Sigmoid colon (tissue), 7 donors: Measurements from ENCODE around the gene GDF11. TPM values are rescaled to one million over a fixed set of nuclear protein-coding genes. Genes with fewer than 3 reads are reported as not detected.
A peak's percentile ranks its signal among the peaks of the same experiment; 100 is the strongest.

Experiments used
- DNase-seq: peaks from one replicate; pipeline ENCODE4 v3.0.0-alpha.2; 2019
- H3K27ac ChIP-seq, 4 donors: fragments of 200-600 bp; sonication (generic); one replicate each; pipeline ENCODE4 v1.5.1; 2016 to 2019; ENCODE audit warnings: mild to moderate bottlenecking in 1 of 4
- H3K27me3 ChIP-seq, 3 donors: fragments of 200-600 bp; sonication (generic); one replicate each; pipeline ENCODE4 v1.5.1; 2019; ENCODE audit warnings: mild to moderate bottlenecking in 1 of 3
- H3K36me3 ChIP-seq, 4 donors: fragments of 200-600 bp; sonication (generic); one replicate each; pipeline ENCODE4 v1.5.1; 2016 to 2019
- H3K4me1 ChIP-seq, 4 donors: fragments of 200-600 bp; sonication (generic); one replicate each; pipeline ENCODE4 v1.5.1; 2017 to 2019
- H3K4me3 ChIP-seq, 4 donors: fragments of 200-600 bp; sonication (generic); one replicate each; pipeline ENCODE4 v1.5.1; 2017 to 2019; ENCODE audit warnings: mild to moderate bottlenecking in 2 of 4, moderate library complexity in 1 of 4
- H3K9me3 ChIP-seq, 4 donors: fragments of 200-600 bp in 3 of 4; sonication (generic) in 3 of 4; one replicate each; pipeline versions ENCODE4 v1.5.1 to v1.6.1; 2013 to 2019
- EP300 ChIP-seq, 4 donors: sonication (generic); formaldehyde crosslinking; IDR thresholded peaks; one replicate each; pipeline ENCODE4 v1.6.1; 2017; ENCODE audit warnings: antibody characterized with exemption in 4 of 4
- POLR2A ChIP-seq, 2 donors: fragments of 450-650 bp; IDR thresholded peaks; one replicate each; pipeline ENCODE4 v1.6.1; 2016; ENCODE audit warnings: antibody characterized with exemption in 2 of 2, mild to moderate bottlenecking in 2 of 2, moderate library complexity in 2 of 2
- POLR2AphosphoS5 ChIP-seq, 4 donors: sonication (generic); formaldehyde crosslinking; IDR thresholded peaks; one replicate each; pipeline ENCODE4 v1.6.1; 2017; ENCODE audit warnings: antibody characterized with exemption in 4 of 4
- WGBS, 2 donors: extraction: QIAGEN DNeasy Blood & Tissue Kit; methylation state at CpG; one replicate each; pipeline ENCODE4 v1.1.7; 2013; 5-methylcytosine and 5-hydroxymethylcytosine counted together
- intact Hi-C: fragments of 100-400 bp; cut with DNase I; formaldehyde crosslinking; loops from one replicate; pipeline ENCODE4 v1.15.1; 2023
- polyA plus RNA-seq, 3 donors: library from polyadenylated mRNA; stranded (reverse); fragments of 200-250 nt; gene quantifications; one replicate each; pipeline ENCODE4 v1.2.3, GENCODE V29; 2013
- total RNA-seq, 4 donors: library from RNA; depleted of rRNA; stranded (reverse); fragments of >200 nt; gene quantifications; one replicate each; pipeline ENCODE4 v1.1.0, GENCODE V29; 2016
- TF ChIP-seq, protein P1 (sequence below), 4 experiments: fragments of 450-650 bp in 3 of 4; fragments of 200-600 bp in 1 of 4; IDR thresholded peaks; one replicate each; pipeline ENCODE4 v1.5.1; 2016 to 2019; ENCODE audit warnings: antibody characterized with exemption in 4 of 4, mild to moderate bottlenecking in 3 of 4, moderate library complexity in 2 of 4
- donor health status: healthy with polysubstance abuse.
- donor health status: Bipolar disorder and iron deficiency.
- donor health status: healthy.

Gene GDF11
- total and polyA plus RNA-seq, 7 donors = 1.2 to 12.2 (median 4.3) TPM

DNA sequence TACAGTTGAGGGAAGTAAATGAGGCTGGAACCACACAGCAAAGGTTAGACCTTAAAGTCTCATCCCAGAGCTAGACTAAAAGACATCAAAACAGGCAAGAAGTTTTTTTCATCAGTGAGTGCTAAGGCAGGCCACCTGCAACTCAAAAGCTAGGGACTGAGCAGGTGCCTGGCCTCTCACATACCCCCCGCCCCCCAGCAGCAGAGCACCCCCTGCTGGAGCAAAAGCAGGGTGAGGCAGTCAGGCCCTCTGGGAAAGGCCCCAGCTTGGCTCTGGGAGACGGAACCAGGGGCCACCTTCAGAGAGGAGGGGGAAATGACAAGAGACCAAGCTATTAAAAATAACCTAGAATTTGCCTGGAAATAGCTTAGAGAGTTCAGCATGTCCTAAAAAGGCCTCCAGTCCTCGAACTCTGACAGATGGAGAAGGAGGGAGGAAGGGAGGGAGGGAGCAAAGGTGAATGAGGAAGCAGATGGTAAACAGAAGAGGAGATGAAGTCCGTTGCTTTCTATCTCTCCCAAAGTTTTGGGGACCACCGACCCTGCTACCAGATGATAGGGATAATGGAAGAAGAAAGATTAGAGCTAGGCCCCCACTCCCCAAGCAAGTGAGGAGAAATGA is 37.0 kb upstream of the GDF11 start:
- no peak for DNase-seq
- peak; percentile 6 to 49 (median 34) for TF ChIP-seq POLR2AphosphoS5 (IDR thresholded peaks at IDR 0.05)
- no peak for TF ChIP-seq EP300 (IDR thresholded peaks at IDR 0.05)
- peak in 1 of 2 donors; percentile 13 for TF ChIP-seq POLR2A (IDR thresholded peaks at IDR 0.05)
- TF ChIP-seq, protein P1, sequence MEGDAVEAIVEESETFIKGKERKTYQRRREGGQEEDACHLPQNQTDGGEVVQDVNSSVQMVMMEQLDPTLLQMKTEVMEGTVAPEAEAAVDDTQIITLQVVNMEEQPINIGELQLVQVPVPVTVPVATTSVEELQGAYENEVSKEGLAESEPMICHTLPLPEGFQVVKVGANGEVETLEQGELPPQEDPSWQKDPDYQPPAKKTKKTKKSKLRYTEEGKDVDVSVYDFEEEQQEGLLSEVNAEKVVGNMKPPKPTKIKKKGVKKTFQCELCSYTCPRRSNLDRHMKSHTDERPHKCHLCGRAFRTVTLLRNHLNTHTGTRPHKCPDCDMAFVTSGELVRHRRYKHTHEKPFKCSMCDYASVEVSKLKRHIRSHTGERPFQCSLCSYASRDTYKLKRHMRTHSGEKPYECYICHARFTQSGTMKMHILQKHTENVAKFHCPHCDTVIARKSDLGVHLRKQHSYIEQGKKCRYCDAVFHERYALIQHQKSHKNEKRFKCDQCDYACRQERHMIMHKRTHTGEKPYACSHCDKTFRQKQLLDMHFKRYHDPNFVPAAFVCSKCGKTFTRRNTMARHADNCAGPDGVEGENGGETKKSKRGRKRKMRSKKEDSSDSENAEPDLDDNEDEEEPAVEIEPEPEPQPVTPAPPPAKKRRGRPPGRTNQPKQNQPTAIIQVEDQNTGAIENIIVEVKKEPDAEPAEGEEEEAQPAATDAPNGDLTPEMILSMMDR (IDR thresholded peaks at IDR 0.05) = peak; percentile 54 to 73 (median 64)
- intact Hi-C loops = no loop called here
- Histone ChIP-seq H3K36me3 (peaks cover 0 to 11% (median 2%) of the 10 kb centered on the region in 4 donors), H3K4me1 (peaks cover 0 to 75% (median 58%) of the 10 kb centered on the region in 4 donors), H3K27me3 (no peaks in the 10 kb centered on the region), H3K4me3 (peak overlapping the region; percentile 75 to 82 (median 78)), H3K27ac (peak overlapping the region; percentile 94 to 100 (median 98)), H3K9me3 (no peaks in the 10 kb centered on the region)
- 14 to 43% methylated on average over 5 of the region's 5 CpGs for WGBS, 2 donors

DNA sequence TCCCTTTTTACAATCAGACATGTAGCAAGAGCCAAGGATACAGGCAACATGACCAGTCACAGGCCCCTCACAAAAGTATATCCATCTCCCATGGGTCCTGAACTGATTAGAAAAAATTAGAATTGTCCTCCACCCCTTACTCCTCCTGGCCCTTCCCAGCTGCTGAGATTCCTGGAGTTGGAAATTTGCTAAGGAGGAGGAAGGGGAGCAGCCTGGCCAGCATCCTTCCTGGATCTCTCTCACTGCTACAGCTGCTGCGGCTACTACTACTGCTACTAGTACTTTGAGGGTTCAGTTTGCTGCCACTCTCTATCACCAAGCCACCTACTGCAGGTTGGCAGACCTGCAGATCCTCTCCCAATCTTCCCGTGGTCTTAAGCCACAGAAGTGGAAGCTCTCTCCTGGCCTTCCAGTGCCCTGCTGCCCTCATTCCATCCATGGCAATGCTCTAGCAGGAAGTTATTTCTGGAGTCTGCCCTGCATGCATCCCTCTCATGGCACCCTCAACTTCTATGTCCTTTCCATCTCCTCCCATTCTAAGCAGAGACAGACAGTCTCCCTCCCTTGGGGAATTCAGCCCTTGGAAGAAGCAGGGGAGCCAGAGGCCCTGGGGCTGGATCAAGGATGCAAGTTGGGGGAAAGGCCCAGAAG is 36.2 kb upstream of the GDF11 start:
- intact Hi-C loops = no loop called here
- DNase-seq = no peak
- H3K9me3 ChIP-seq = no peaks in the 10 kb centered on the region
- TF ChIP-seq POLR2A (IDR thresholded peaks at IDR 0.05) (no peak), POLR2AphosphoS5 (IDR thresholded peaks at IDR 0.05) (peak in 2 of 4 donors; percentile 5 to 18)
- peak overlapping the region; percentile 75 to 82 (median 78) for H3K4me3 ChIP-seq
- WGBS, 2 donors = 79 to 90% methylated on average over 2 of the region's 2 CpGs
- peak overlapping the region; percentile 94 to 100 (median 98) for H3K27ac ChIP-seq
- H3K27me3 ChIP-seq = no peaks in the 10 kb centered on the region
- H3K4me1 ChIP-seq = peaks cover 0 to 72% (median 53%) of the 10 kb centered on the region in 4 donors
- H3K36me3 ChIP-seq = peaks cover 0 to 7% (median 0%) of the 10 kb centered on the region in 4 donors

DNA sequence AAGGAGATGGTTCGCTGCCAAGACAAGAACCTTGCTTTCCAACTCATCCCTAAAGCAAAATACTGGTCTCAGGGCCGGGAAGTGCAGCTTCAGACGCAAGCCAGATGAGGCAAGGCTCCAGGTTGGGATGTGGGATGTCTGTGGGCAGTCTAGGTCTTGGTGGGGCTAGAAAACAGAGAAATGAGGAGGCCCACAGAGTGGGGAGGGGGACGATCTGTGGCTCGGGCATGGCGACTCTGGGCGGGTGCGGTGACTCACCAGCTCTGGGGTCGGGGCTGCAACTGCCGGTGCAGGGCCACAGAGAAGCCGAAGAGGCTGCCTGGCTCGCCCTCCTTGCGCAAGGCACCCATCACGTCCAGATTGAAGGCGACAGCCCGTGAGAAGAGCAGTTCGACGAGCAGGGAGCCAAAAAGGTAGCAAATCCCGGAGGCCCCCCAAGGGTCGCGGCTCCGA is 35.7 kb upstream of the GDF11 start:
- peaks cover 0 to 72% (median 56%) of the 10 kb centered on the region in 4 donors for H3K4me1 ChIP-seq
- no peak for DNase-seq
- no peaks in the 10 kb centered on the region for H3K27me3 ChIP-seq
- H3K36me3 ChIP-seq = peaks cover 0 to 6% (median 0%) of the 10 kb centered on the region in 4 donors
- no peak for TF ChIP-seq EP300 (IDR thresholded peaks at IDR 0.05)
- no peak for TF ChIP-seq POLR2AphosphoS5 (IDR thresholded peaks at IDR 0.05)
- TF ChIP-seq POLR2A (IDR thresholded peaks at IDR 0.05) = no peak
- TF ChIP-seq, protein P1 (IDR thresholded peaks at IDR 0.05) = no peak
- peak overlapping the region; percentile 75 to 82 (median 78) for H3K4me3 ChIP-seq
- H3K9me3 ChIP-seq = no peaks in the 10 kb centered on the region
- WGBS, 2 donors = 12 to 15% methylated on average over 22 of the region's 22 CpGs
- intact Hi-C loops = no loop called here
- H3K27ac ChIP-seq = peak overlapping the region; percentile 94 to 100 (median 98)

DNA sequence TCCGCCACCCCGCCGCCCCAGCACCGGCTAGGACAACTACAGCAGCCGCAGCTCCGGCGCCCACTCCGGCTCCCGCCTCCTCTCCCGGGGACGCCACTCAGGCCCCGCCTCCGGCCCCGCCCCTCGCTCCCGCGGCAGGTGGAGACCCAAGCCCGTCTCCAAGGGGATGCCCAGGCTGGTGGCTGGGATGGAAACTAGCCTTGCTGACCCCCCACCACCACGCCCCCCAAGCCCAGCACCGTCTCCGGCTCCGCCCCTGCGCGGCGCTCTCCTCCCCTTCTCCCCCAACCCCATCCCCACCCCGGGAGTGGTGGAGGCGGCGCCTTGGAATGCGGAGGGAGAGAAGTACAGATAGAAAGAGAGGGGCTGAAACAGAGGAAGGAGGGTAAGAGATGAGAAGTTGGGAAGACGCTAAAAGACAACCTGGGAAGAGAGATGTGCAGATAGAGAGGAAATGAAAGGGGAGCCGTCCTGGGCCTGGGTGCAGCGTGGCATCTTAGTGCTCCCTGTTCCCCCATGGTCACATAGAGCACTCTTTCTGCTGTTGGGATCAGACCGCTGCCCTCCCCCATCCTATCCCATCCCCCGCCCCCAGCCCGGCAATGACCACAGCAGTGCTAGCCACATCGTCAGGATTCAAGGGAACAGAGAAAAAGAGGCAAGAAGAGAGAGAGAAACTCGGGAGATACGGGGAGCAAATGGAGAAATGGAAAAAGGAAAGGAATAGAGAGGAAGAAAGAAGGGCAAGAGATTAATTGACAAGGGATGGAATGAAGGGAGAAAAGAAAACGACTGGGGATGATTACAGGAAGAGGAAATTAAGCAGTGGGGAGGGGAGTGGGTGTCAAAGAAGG is 34.9 kb upstream of the GDF11 start, which contains the start of gene ITGA7:
ITGA7 (minus strand) TSS at position 64 of the 854 bp plus-strand sequence. CDS start 222 bp downstream, outside the sequence.
- peak within 1 kb of the TSS; percentile 94 to 100 (median 98) for H3K27ac ChIP-seq
- TF ChIP-seq POLR2A (IDR thresholded peaks at IDR 0.05) (no peak), POLR2AphosphoS5 (IDR thresholded peaks at IDR 0.05) (peak; percentile 64 to 92 (median 86)), EP300 (IDR thresholded peaks at IDR 0.05) (peak in 1 of 4 donors; percentile 6)
- TF ChIP-seq, protein P1 (IDR thresholded peaks at IDR 0.05) = no peak
- H3K4me3 ChIP-seq = peak within 1 kb of the TSS; percentile 75 to 82 (median 78)
- H3K27me3 ChIP-seq = no peaks in the 10 kb centered on the region
- peaks cover 0 to 72% (median 56%) of the 10 kb centered on the region in 4 donors for H3K4me1 ChIP-seq
- H3K9me3 ChIP-seq = no peaks in the 10 kb centered on the region
- 1% methylated on average over 39 of the region's 39 CpGs for WGBS, 2 donors
- intact Hi-C loops = no loop called here
- DNase-seq = peak; percentile 92
- no peaks in the 10 kb centered on the region for H3K36me3 ChIP-seq
